Left forelimb (tissue), 1 donor: ENCODE measurements around the gene UQCR11.

Source experiments
- DNase-seq: peaks from one replicate; pipeline ENCODE4 v3.0.0-alpha.2; 2018; ENCODE audit warnings: low spot score

UQCR11 gene

GRCh38 chr19:1590641-1591397, 14.4 kb downstream of the UQCR11 start:
- DNase-seq, result no peak

GRCh38 chr19:1587872-1588271, 17.4 kb downstream of the UQCR11 start:
- no peak for DNase-seq

GRCh38 chr19:1585243-1585580, 20.1 kb downstream of the UQCR11 start:
- DNase-seq, result no peak

- no peak for DNase-seq
Measured at GRCh38 chr19:1584500-1585242, 20.6 kb downstream of the UQCR11 start.

- no peak for DNase-seq
Measured at GRCh38 chr19:1582201-1582600, 23.1 kb downstream of the UQCR11 start.

- no peak for DNase-seq
Measured at GRCh38 chr19:1580957-1581356, 24.3 kb downstream of the UQCR11 start.

GRCh38 chr19:1580382-1580781, 24.9 kb downstream of the UQCR11 start:
- DNase-seq, result no peak

- DNase-seq, result no peak
Measured at GRCh38 chr19:1579222-1579621, 26.0 kb downstream of the UQCR11 start.

GRCh38 chr19:1577929-1578618, 27.2 kb downstream of the UQCR11 start:
- DNase-seq, result no peak

- DNase-seq, result no peak
Measured at GRCh38 chr19:1577090-1577928, 28.0 kb downstream of the UQCR11 start.

- peak; percentile 61 for DNase-seq
Measured at GRCh38 chr19:1576242-1577089, 28.8 kb downstream of the UQCR11 start.

- no peak for DNase-seq
Measured at GRCh38 chr19:1575323-1576241, 29.7 kb downstream of the UQCR11 start.

GRCh38 chr19:1574354-1575136, 30.7 kb downstream of the UQCR11 start:
- no peak for DNase-seq

- no peak for DNase-seq
Measured at GRCh38 chr19:1572795-1573194, 32.5 kb downstream of the UQCR11 start.

GRCh38 chr19:1571358-1571757, 33.9 kb downstream of the UQCR11 start:
- no peak for DNase-seq

- DNase-seq, result no peak
Measured at GRCh38 chr19:1570836-1571235, 34.4 kb downstream of the UQCR11 start.

GRCh38 chr19:1569997-1570396, 35.3 kb downstream of the UQCR11 start:
- no peak for DNase-seq

GRCh38 chr19:1568320-1569019, 36.8 kb downstream of the UQCR11 start, which contains the start of gene MEX3D:
Gene MEX3D (minus strand): TSS chr19:1568325. CDS start chr19:1568058, 267 bp downstream.
- DNase-seq, result peak; percentile 80

- no peak for DNase-seq
Measured at GRCh38 chr19:1567848-1568227, 37.4 kb downstream of the UQCR11 start.
